ENCODE data around the gene SERPINB6.

DNA sequence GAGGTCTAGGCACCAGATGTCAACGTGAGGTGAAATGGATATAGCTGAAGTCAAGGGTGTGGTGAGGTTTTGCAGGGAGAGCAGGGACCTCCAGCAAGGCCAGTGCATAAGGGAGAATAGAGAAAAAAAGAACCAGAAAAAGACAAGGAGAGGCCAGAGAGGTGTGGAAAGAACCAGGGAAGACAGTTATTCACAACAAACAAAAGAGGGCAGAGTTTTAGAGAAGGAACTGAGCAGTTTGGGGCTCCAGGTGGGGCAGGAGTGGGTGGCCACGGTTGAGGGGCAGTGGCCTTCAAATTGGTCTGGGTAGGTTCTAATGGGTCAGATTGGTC, 16.7 kb upstream of the SERPINB6 start:
- no peak for TF ChIP-seq CTCF (IDR thresholded peaks at IDR 0.05)
- TF ChIP-seq POLR2A (IDR thresholded peaks at IDR 0.05), result no peak
